Neural progenitor cell (in vitro differentiated cells): Measurements from ENCODE around the gene WNK1. TPM values are rescaled to one million over a fixed set of nuclear protein-coding genes. Genes with fewer than 3 reads are reported as not detected.
"Not testable (repeated sequence)": the region's sequence is repeated elsewhere in the genome, so short reads cannot be mapped to it uniquely, and the experiment has no call there.

ENCODE experiments used
- DNase-seq: peaks from one replicate; pipeline ENCODE4 v3.0.0-alpha.2; 2016; ENCODE audit warnings: low spot score
- H2AFZ ChIP-seq: fragments of 200-600 bp; sonication (generic); replicated peaks from 2 replicates; pipeline ENCODE4 v1.6.1; 2016; ENCODE audit warnings: antibody characterized with exemption
- H3F3A ChIP-seq: fragments of 200-600 bp; sonication (generic); 2 replicates; pipeline ENCODE4 v1.6.1; 2016; ENCODE audit warnings: antibody characterized with exemption, low read depth
- H3K27ac ChIP-seq: fragments of 200-600 bp; sonication (generic); 2 replicates; pipeline ENCODE4 v1.5.1; 2016; ENCODE audit warnings: mild to moderate bottlenecking
- H3K27me3 ChIP-seq: fragments of 200-600 bp; sonication (generic); 2 replicates; pipeline ENCODE4 v1.6.1; 2016; ENCODE audit warnings: mild to moderate bottlenecking, moderate library complexity
- H3K36me3 ChIP-seq: fragments of 200-600 bp; sonication (generic); 2 replicates; pipeline ENCODE4 v1.5.1; 2016
- H3K4me1 ChIP-seq: fragments of 200-600 bp; sonication (generic); 2 replicates; pipeline ENCODE4 v1.6.1; 2016; ENCODE audit warnings: mixed run types
- H3K4me2 ChIP-seq: fragments of 200-600 bp; sonication (generic); 2 replicates; pipeline ENCODE4 v1.6.1; 2016
- H3K4me3 ChIP-seq: fragments of 200-600 bp; sonication (generic); 2 replicates; pipeline ENCODE4 v1.5.1; 2016
- H3K79me2 ChIP-seq: fragments of 200-600 bp; sonication (generic); 2 replicates; pipeline ENCODE4 v1.6.1; 2016; ENCODE audit warnings: low read depth
- H3K9ac ChIP-seq: fragments of 200-600 bp; sonication (generic); 2 replicates; pipeline ENCODE4 v1.6.1; 2016
- H3K9me3 ChIP-seq: fragments of 200-600 bp; sonication (generic); 2 replicates; pipeline ENCODE4 v1.5.1; 2016; ENCODE audit warnings: low read depth
- H4K20me1 ChIP-seq: fragments of 200-600 bp; sonication (generic); 2 replicates; pipeline ENCODE4 v1.6.1; 2016; ENCODE audit warnings: low read depth
- H3K27ac Mint-ChIP-seq: 3 replicates; pipeline ENCODE4 v1.8.0; 2021; ENCODE audit warnings: mixed read lengths
- H3K27me3 Mint-ChIP-seq: 2 replicates; pipeline ENCODE4 v1.8.0; 2022; ENCODE audit warnings: low read depth, mild to moderate bottlenecking, inconsistent platforms, moderate library complexity, mixed read lengths; ENCODE audit not compliant: insufficient read depth
- H3K36me3 Mint-ChIP-seq: 3 replicates; pipeline ENCODE4 v1.8.0; 2021; ENCODE audit warnings: mixed read lengths
- H3K4me1 Mint-ChIP-seq: 3 replicates; pipeline ENCODE4 v1.8.0; 2021; ENCODE audit warnings: mixed read lengths
- H3K4me3 Mint-ChIP-seq: 3 replicates; pipeline ENCODE4 v1.8.0; 2021; ENCODE audit warnings: mild to moderate bottlenecking, moderate library complexity, mixed read lengths
- H3K9me3 Mint-ChIP-seq: 3 replicates; pipeline ENCODE4 v1.8.0; 2020; ENCODE audit warnings: mixed read lengths
- EZH2 ChIP-seq: fragments of 200-600 bp; sonication (generic); IDR thresholded peaks from 2 replicates; pipeline ENCODE4 v1.6.1; 2017; ENCODE audit warnings: antibody characterized with exemption, mild to moderate bottlenecking, moderate library complexity
- EZH2phosphoT487 ChIP-seq: fragments of 200-600 bp; sonication (generic); IDR thresholded peaks from 2 replicates; pipeline ENCODE4 v1.6.1; 2017; ENCODE audit warnings: antibody characterized with exemption
- total RNA-seq: library from RNA; depleted of rRNA; stranded (reverse); fragments of >200 nt; gene quantifications from 2 replicates; pipeline ENCODE4 v1.2.3, GENCODE V29; 2015; ENCODE audit warnings: low replicate concordance
- TF ChIP-seq, protein P1 (sequence below): fragments of 200-600 bp; sonication (generic); IDR thresholded peaks from 2 replicates; pipeline ENCODE4 v1.5.1; 2017; ENCODE audit warnings: antibody characterized with exemption, mild to moderate bottlenecking

The WNK1 gene
- total RNA-seq, 1 donor from 2014 or later: 73.1 TPM

GRCh38 chr12:772056-772697 lies 19.8 kb downstream of the WNK1 start:
- no peaks in the 10 kb centered on the region for H3K36me3 ChIP-seq
- no peaks in the 10 kb centered on the region for H3K9me3 Mint-ChIP-seq
- H3K79me2 ChIP-seq: peaks cover 100% of the 10 kb centered on the region
- peaks cover 2% of the 10 kb centered on the region for H3K27me3 Mint-ChIP-seq
- peaks cover 8% of the 10 kb centered on the region for H3K4me1 Mint-ChIP-seq
- H2AFZ ChIP-seq: no peak overlapping the region
- H3F3A ChIP-seq: peaks cover 20% of the 10 kb centered on the region
- no peak for DNase-seq
- TF ChIP-seq EZH2 (no peak), EZH2phosphoT487 (no peak)
- TF ChIP-seq, protein P1, sequence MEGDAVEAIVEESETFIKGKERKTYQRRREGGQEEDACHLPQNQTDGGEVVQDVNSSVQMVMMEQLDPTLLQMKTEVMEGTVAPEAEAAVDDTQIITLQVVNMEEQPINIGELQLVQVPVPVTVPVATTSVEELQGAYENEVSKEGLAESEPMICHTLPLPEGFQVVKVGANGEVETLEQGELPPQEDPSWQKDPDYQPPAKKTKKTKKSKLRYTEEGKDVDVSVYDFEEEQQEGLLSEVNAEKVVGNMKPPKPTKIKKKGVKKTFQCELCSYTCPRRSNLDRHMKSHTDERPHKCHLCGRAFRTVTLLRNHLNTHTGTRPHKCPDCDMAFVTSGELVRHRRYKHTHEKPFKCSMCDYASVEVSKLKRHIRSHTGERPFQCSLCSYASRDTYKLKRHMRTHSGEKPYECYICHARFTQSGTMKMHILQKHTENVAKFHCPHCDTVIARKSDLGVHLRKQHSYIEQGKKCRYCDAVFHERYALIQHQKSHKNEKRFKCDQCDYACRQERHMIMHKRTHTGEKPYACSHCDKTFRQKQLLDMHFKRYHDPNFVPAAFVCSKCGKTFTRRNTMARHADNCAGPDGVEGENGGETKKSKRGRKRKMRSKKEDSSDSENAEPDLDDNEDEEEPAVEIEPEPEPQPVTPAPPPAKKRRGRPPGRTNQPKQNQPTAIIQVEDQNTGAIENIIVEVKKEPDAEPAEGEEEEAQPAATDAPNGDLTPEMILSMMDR: no peak
- H3K4me3 ChIP-seq: no peak overlapping the region
- peaks cover 84% of the 10 kb centered on the region for H4K20me1 ChIP-seq
- peaks cover 19% of the 10 kb centered on the region for H3K36me3 Mint-ChIP-seq
- no peak overlapping the region for H3K27ac Mint-ChIP-seq
- peaks cover 18% of the 10 kb centered on the region for H3K4me1 ChIP-seq
- H3K4me3 Mint-ChIP-seq: no peak overlapping the region
- H3K9ac ChIP-seq: no peak overlapping the region
- H3K9me3 ChIP-seq: no peaks in the 10 kb centered on the region
- no peaks in the 10 kb centered on the region for H3K27me3 ChIP-seq
- peak overlapping the region; percentile 3 for H3K27ac ChIP-seq
- H3K4me2 ChIP-seq: no peak overlapping the region

DNA sequence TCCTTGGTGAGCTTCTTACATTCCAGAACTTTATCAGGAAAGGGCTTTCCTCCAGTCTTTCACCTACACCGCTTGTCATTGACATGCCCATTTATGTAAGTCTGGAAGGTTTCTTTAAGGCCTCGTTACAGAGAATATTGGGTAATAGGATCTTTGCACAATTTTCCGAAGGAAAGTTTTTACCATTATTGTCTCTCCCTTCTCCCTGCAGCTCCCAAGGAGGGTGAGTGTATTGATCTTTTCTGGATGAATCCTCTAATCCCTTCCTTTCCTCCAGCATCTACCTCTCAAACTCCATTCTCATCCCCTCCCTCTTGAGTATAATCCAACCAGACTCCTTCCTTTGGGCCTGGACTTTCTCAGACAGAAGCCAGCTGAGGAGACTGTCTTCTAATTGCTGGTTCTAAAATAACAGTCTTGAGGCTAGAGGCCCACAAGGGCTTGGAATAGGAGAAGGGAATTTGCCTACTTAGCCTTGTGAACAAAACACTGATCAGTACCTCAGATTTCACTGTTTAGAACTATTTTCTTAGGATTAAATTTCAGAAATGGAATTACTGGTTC lies 21.8 kb downstream of the WNK1 start:
- Histone ChIP-seq H3K27ac (peak overlapping the region; percentile 82), H3K4me1 (peaks cover 18% of the 10 kb centered on the region), H3K36me3 (no peaks in the 10 kb centered on the region), H3K9ac (no peak overlapping the region), H3F3A (peaks cover 20% of the 10 kb centered on the region), H3K4me2 (peak overlapping the region; percentile 50), H2AFZ (no peak overlapping the region), H3K4me3 (no peak overlapping the region), H3K27me3 (no peaks in the 10 kb centered on the region), H4K20me1 (peaks cover 83% of the 10 kb centered on the region), H3K9me3 (no peaks in the 10 kb centered on the region), H3K79me2 (peaks cover 100% of the 10 kb centered on the region)
- TF ChIP-seq, protein P1: no peak
- TF ChIP-seq EZH2: no peak
- no peak for TF ChIP-seq EZH2phosphoT487
- Mint-ChIP-seq H3K27ac (peak overlapping the region; percentile 43), H3K36me3 (peaks cover 15% of the 10 kb centered on the region), H3K9me3 (no peaks in the 10 kb centered on the region), H3K4me1 (peaks cover 10% of the 10 kb centered on the region), H3K4me3 (no peak overlapping the region), H3K27me3 (peaks cover 2% of the 10 kb centered on the region)
- DNase-seq: peak; percentile 53

DNA sequence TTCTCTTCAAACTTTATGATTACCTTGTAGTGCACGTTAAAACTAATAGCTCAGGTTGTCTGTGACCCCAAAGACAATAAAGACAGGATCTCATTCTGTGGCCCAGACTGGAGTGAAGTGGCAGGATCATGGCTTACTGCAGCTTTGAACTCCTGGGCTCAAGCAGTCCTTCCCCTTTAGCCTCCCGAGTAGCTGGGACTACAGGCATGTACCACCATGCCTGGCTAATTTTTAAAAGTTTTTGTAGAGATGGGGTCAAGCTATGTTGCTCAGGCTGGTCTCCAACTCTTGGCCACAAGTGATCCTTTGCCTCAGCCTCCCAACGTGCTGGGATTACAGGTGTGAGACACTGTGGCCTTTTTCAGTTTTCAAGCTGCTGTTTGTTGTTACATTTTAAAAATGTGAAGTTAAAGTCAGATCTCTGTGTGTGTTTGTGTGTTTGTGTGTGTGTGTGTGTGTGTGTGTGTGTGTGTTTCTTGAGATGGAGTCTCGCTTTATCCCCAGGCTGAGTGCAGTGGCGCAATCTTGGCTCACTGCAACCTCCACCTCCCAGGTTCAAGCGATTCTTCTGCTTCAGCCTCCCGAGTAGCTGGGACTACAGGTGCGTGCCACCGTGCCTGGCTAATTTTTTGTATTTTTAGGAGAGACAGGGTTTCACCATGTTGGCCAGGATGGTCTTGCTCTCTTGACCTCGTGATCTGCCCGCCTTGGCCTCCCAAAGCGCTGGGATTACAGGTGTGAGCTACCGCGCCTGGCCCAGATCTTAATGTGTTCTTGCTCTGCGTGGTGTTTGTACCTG lies 23.8 kb downstream of the WNK1 start:
- H3K4me1 Mint-ChIP-seq: peaks cover 24% of the 10 kb centered on the region
- not testable (repeated sequence) for H3K27ac ChIP-seq, H3K9me3 ChIP-seq, H3K27ac Mint-ChIP-seq, H3K9me3 Mint-ChIP-seq, H3K27me3 ChIP-seq, H3K9ac ChIP-seq, H2AFZ ChIP-seq, H3K27me3 Mint-ChIP-seq, H3K4me3 ChIP-seq, H3K36me3 ChIP-seq, DNase-seq, H3K4me2 ChIP-seq
- Histone ChIP-seq H3K79me2 (peaks cover 100% of the 10 kb centered on the region), H4K20me1 (peaks cover 87% of the 10 kb centered on the region), H3F3A (peaks cover 20% of the 10 kb centered on the region), H3K4me1 (peaks cover 26% of the 10 kb centered on the region)
- peak overlapping the region; percentile 46 for H3K4me3 Mint-ChIP-seq
- peaks cover 10% of the 10 kb centered on the region for H3K36me3 Mint-ChIP-seq

DNA sequence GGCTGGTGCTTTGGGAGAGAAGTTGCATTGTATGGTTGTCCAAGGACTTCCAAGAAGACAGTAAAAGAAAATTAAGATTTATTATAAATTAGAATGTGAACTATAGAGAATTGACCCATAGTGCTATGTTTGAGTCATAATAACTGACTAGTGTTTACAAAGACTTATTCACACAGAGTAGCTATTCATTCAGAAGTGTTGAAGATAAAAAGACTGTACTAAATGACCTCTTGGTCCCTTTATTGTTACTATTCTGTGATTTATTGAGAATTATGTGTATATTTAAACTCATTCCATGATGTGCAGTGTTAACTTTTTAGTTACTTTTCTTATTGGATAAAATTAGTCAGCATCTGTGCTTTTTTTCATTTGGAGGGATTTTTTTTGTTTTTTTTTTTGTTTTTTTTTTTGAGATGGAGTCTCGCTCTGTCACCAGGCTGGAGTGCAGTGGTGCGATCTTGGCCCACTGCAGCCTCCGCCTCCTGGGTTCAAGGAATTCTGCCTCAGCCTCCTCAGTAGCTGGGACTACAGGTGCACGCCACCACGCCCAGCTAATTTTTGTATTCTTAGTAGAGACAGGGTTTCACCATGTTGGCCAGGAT lies 24.5 kb downstream of the WNK1 start:
- Histone ChIP-seq H3K4me1 (peaks cover 26% of the 10 kb centered on the region), H3F3A (peaks cover 20% of the 10 kb centered on the region), H4K20me1 (peaks cover 87% of the 10 kb centered on the region), H3K79me2 (peaks cover 100% of the 10 kb centered on the region)
- H3K9me3 Mint-ChIP-seq, H3K4me3 ChIP-seq, H3K36me3 ChIP-seq, DNase-seq, H3K27me3 Mint-ChIP-seq, H3K9ac ChIP-seq, H3K4me2 ChIP-seq, H3K4me3 Mint-ChIP-seq, H3K27me3 ChIP-seq, H3K27ac ChIP-seq, H3K27ac Mint-ChIP-seq, H2AFZ ChIP-seq, H3K9me3 ChIP-seq: not testable (repeated sequence)
- H3K4me1 Mint-ChIP-seq: peaks cover 25% of the 10 kb centered on the region
- H3K36me3 Mint-ChIP-seq: peaks cover 10% of the 10 kb centered on the region
